ENCODE results near the gene MTSS2. TPM values are rescaled to one million over a fixed set of nuclear protein-coding genes. Genes with fewer than 3 reads are reported as not detected.
A peak's percentile ranks its signal among the peaks of the same experiment; 100 is the strongest.

The MTSS2 gene
- polyA plus RNA-seq, 1 of the 3 experiments (the other 2 are of a cell fraction): 54.1 TPM

DNA sequence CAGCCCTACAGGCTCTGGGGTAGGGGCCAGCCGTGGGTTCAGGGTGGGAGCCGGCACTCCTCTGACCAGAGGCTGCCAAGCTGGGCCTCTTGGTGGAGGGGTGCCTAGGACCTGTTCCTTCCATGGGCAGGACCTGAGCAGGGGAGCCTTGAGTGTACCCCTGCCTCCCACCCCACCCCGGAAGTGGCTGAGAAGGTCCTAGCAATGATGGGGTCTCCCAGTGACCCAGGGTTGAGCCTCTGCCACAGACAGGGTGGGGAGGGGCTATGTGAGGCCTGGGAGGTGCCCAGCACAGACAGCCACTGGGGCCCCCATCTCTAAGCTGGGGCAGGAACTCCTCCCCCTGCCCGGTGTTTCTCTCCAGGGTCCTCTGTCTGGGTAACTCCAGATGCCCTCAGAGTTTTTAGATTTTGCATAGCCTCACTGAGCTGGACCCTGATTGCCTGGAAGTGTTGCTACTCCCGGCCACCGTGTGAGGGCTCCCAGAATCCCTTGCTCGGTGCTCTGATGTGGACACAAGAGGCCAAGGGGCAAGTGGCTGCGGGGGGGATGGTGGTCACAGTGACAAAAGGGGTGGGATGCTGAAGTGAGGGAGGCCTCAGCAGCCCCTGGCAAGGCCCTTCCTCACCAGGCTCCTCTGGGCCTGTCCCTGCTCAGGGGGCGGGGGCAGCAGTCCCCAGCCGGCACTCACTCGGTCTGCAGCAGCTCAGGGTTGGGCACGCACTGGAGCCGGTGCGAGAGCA, 6.4 kb upstream of the MTSS2 start:
- ChIA-PET POLR2A (interaction anchor here (0.7 to 1.6 kb wide), 3 partner anchors 11 to 930 kb away, joined by 3 to 4 read pairs (median 4); no protein-coding TSS in a partner anchor), CTCF (interaction anchor here (1.0 to 2.4 kb wide), 5 partner anchors 17 to 79 kb away, joined by 4 to 12 read pairs (median 4); no protein-coding TSS in a partner anchor)
- H3F3A ChIP-seq (replicated peaks; ENCODE audit: insufficient read depth): peaks cover 12% of the 10 kb centered on the region
- H3K9me3 ChIP-seq: no peaks in the 10 kb centered on the region
- H4K20me1 ChIP-seq (ENCODE audit: insufficient read depth): no peaks in the 10 kb centered on the region
- DNase-seq: no peak
- no peaks in the 10 kb centered on the region for H3K36me3 ChIP-seq (replicated peaks in 1 of 2; ENCODE audit: control insufficient read depth in 1 of 2, insufficient read depth in 2 of 2, low read length in 1 of 2)
- peak overlapping the region; percentile 88 to 98 for H3K27ac ChIP-seq (ENCODE audit: low read depth in 2 of 2, low read length in 1 of 2)
- H3K9me2 ChIP-seq: no peaks in the 10 kb centered on the region
- H3K9ac ChIP-seq: peak overlapping the region; percentile 81
- peaks cover 62 to 100% of the 10 kb centered on the region in 2 experiments for H3K4me1 ChIP-seq (ENCODE audit: control insufficient read depth in 1 of 2, insufficient read depth in 2 of 2, low read depth in 1 of 2, low read length in 1 of 2)
- H3K4me2 ChIP-seq: peak overlapping the region; percentile 74
- no peaks in the 10 kb centered on the region for H3K79me2 ChIP-seq (ENCODE audit: insufficient read depth)
- H2AFZ ChIP-seq (ENCODE audit: low read depth): no peak overlapping the region
- no peak for TF ChIP-seq JUND (IDR thresholded peaks at IDR 0.05)
- no peaks in the 10 kb centered on the region for H3K27me3 ChIP-seq (ENCODE audit: insufficient read depth)
- 77% methylated on average over 7 of the region's 14 CpGs for WGBS (ENCODE audit: low lambda C conversion rate)
- H3K4me3 ChIP-seq (ENCODE audit: low read depth in 2 of 2, low read length in 1 of 2): no peak overlapping the region

- Histone ChIP-seq H2AFZ (ENCODE audit: low read depth) (no peak overlapping the region; the same call in 1 of the 2 replicates), H3K36me3 (replicated peaks in 1 of 2; ENCODE audit: control insufficient read depth in 1 of 2, insufficient read depth in 2 of 2, low read length in 1 of 2) (no peaks in the 10 kb centered on the region), H4K20me1 (ENCODE audit: insufficient read depth) (no peaks in the 10 kb centered on the region), H3K4me2 (peak overlapping the region; percentile 74; the same call in 1 of the 2 replicates), H3K27me3 (ENCODE audit: insufficient read depth) (no peaks in the 10 kb centered on the region), H3F3A (replicated peaks; ENCODE audit: insufficient read depth) (peaks cover 12% of the 10 kb centered on the region), H3K79me2 (ENCODE audit: insufficient read depth) (no peaks in the 10 kb centered on the region), H3K9me3 (no peaks in the 10 kb centered on the region), H3K9me2 (no peaks in the 10 kb centered on the region), H3K27ac (ENCODE audit: low read depth in 2 of 2, low read length in 1 of 2) (peak overlapping the region; percentile 88 to 98), H3K9ac (peak overlapping the region; percentile 81), H3K4me3 (ENCODE audit: low read depth in 2 of 2, low read length in 1 of 2) (no peak overlapping the region), H3K4me1 (ENCODE audit: control insufficient read depth in 1 of 2, insufficient read depth in 2 of 2, low read depth in 1 of 2, low read length in 1 of 2) (peaks cover 70 to 100% of the 10 kb centered on the region in 2 experiments)
- ChIA-PET POLR2A (interaction anchor here (0.7 to 1.6 kb wide), 3 partner anchors 12 to 929 kb away, joined by 3 to 4 read pairs (median 4); no protein-coding TSS in a partner anchor), CTCF (interaction anchor here (1.0 to 2.4 kb wide), 6 partner anchors 23 to 80 kb away, joined by 3 to 12 read pairs (median 6); no protein-coding TSS in a partner anchor)
- WGBS (ENCODE audit: low lambda C conversion rate): 48% methylated on average over 8 of the region's 26 CpGs
- DNase-seq: peak; percentile 86
- TF ChIP-seq, protein P1, sequence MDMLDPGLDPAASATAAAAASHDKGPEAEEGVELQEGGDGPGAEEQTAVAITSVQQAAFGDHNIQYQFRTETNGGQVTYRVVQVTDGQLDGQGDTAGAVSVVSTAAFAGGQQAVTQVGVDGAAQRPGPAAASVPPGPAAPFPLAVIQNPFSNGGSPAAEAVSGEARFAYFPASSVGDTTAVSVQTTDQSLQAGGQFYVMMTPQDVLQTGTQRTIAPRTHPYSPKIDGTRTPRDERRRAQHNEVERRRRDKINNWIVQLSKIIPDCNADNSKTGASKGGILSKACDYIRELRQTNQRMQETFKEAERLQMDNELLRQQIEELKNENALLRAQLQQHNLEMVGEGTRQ (IDR thresholded peaks at IDR 0.05; ENCODE audit: borderline replicate concordance, low read depth, low read length): no peak
- TF ChIP-seq FOXM1 (IDR thresholded peaks at IDR 0.05; ENCODE audit: low read depth) (no peak), ELF1 (IDR thresholded peaks at IDR 0.05) (no peak), TAF1 (IDR thresholded peaks at IDR 0.05; ENCODE audit: borderline replicate concordance, low read depth, low read length) (no peak), GABPA (IDR thresholded peaks at IDR 0.05; ENCODE audit: low read depth) (no peak), FOSL2 (IDR thresholded peaks at IDR 0.05; ENCODE audit: borderline replicate concordance, low read depth) (0 out of 2 replicates have a peak, but pooled peaks have one; percentile 12), RFX5 (IDR thresholded peaks at IDR 0.05; ENCODE audit: low read length) (no peak), EZH2phosphoT487 (IDR thresholded peaks at IDR 0.05; ENCODE audit: borderline replicate concordance, low read depth) (no peak), GATA2 (CRISPR knock-in tag; IDR thresholded peaks at IDR 0.05) (no peak), SMC3 (IDR thresholded peaks at IDR 0.05; ENCODE audit: low read depth, low read length) (no peak), RCOR1 (IDR thresholded peaks at IDR 0.05; ENCODE audit: low read length) (peak; percentile 42; the same call in 1 of the 2 replicates), RXRA (IDR thresholded peaks at IDR 0.05; ENCODE audit: borderline replicate concordance, low read depth) (no peak), NRF1 (IDR thresholded peaks at IDR 0.05; ENCODE audit: low read depth, low read length) (no peak), MEF2A (IDR thresholded peaks at IDR 0.05; ENCODE audit: borderline replicate concordance, low read depth) (0 out of 2 replicates have a peak, but pooled peaks have one; percentile 70), IRF3 (IDR thresholded peaks at IDR 0.05; ENCODE audit: low read depth, low read length) (no peak), EP300 (IDR thresholded peaks at IDR 0.05; ENCODE audit: borderline replicate concordance in 1 of 2, low read depth in 1 of 2, low read length in 1 of 2) (peak; percentile 15 to 43; a peak in 2 of 4 replicates), TEAD4 (IDR thresholded peaks at IDR 0.05; ENCODE audit: borderline replicate concordance, insufficient read depth) (no peak), TCF12 (IDR thresholded peaks at IDR 0.05) (peak; percentile 57), MXI1 (IDR thresholded peaks at IDR 0.05; ENCODE audit: low read depth, low read length) (no peak)
- TF ChIP-seq, protein P2, sequence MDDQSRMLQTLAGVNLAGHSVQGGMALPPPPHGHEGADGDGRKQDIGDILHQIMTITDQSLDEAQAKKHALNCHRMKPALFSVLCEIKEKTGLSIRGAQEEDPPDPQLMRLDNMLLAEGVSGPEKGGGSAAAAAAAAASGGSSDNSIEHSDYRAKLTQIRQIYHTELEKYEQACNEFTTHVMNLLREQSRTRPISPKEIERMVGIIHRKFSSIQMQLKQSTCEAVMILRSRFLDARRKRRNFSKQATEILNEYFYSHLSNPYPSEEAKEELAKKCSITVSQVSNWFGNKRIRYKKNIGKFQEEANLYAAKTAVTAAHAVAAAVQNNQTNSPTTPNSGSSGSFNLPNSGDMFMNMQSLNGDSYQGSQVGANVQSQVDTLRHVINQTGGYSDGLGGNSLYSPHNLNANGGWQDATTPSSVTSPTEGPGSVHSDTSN (IDR thresholded peaks at IDR 0.05): peak; percentile 79
- TF ChIP-seq, protein P3, sequence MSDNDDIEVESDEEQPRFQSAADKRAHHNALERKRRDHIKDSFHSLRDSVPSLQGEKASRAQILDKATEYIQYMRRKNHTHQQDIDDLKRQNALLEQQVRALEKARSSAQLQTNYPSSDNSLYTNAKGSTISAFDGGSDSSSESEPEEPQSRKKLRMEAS (IDR thresholded peaks at IDR 0.05; ENCODE audit: low read depth): peak; percentile 75
Observed at GRCh38 chr16:70691223-70692129, 5.6 kb upstream of the MTSS2 start.
